Transverse colon (tissue), 4 donors: Measurements from ENCODE around the gene SUSD3. TPM values are rescaled to one million over a fixed set of nuclear protein-coding genes. Genes with fewer than 3 reads are reported as not detected.

Experiments
- DNase-seq: peaks from one replicate; pipeline ENCODE4 v3.0.0-alpha.2; 2019
- H3K27ac ChIP-seq, 4 donors: fragments of 200-600 bp; sonication (generic); 2 replicates each; pipeline ENCODE4 v1.5.1; 2016 to 2018; ENCODE audit warnings: inconsistent platforms in 4 of 4
- H3K27me3 ChIP-seq: fragments of 200-600 bp; sonication (generic); 2 replicates; pipeline ENCODE4 v1.5.1; 2017; ENCODE audit warnings: inconsistent platforms
- H3K36me3 ChIP-seq, 4 donors: fragments of 200-600 bp; sonication (generic); 2 replicates each; pipeline ENCODE4 v1.5.1; 2017 to 2019; ENCODE audit warnings: inconsistent platforms in 4 of 4
- H3K4me1 ChIP-seq, 4 donors: fragments of 200-600 bp; sonication (generic); 2 replicates each; pipeline ENCODE4 v1.5.1; 2017 to 2020; ENCODE audit warnings: inconsistent platforms in 4 of 4
- H3K4me3 ChIP-seq, 4 donors: fragments of 200-600 bp; sonication (generic); 1 replicate in 1 of 4; 2 replicates in 3 of 4; pipeline versions ENCODE4 v1.5.1 to v1.6.1; 2017 to 2019; ENCODE audit warnings: inconsistent platforms in 4 of 4
- H3K9me3 ChIP-seq, 2 donors: fragments of 200-600 bp; sonication (generic); 2 replicates each; pipeline ENCODE4 v1.5.1; 2017 to 2019; ENCODE audit warnings: inconsistent platforms in 2 of 2
- EP300 ChIP-seq: sonication (generic); formaldehyde crosslinking; IDR thresholded peaks from one replicate; pipeline ENCODE4 v1.6.1; 2017; ENCODE audit warnings: antibody characterized with exemption, low read depth
- POLR2A ChIP-seq: fragments of 450-650 bp; IDR thresholded peaks from one replicate; pipeline ENCODE4 v1.6.1; 2016; ENCODE audit warnings: antibody characterized with exemption, mild to moderate bottlenecking, moderate library complexity
- POLR2AphosphoS5 ChIP-seq, 3 donors: sonication (generic); formaldehyde crosslinking; IDR thresholded peaks; one replicate each; pipeline ENCODE4 v1.6.1; 2016; ENCODE audit warnings: antibody characterized with exemption in 3 of 3
- WGBS, 2 donors: methylation state at CpG; one replicate each; pipeline ENCODE4 v1.1.5; 2018; ENCODE audit warnings: low coverage in 1 of 2; 5-methylcytosine and 5-hydroxymethylcytosine counted together
- in situ Hi-C, 4 donors: fragments of 200-750 bp; cut with MboI; loops; one replicate each; pipeline versions ENCODE4 v1.15.0 to v1.15.1; 2017; ENCODE audit warnings: low sequenced_read_pairs in 3 of 4, low pct_ligation_motif_present in 1 of 4, low pct_unique_long_range_greater_than_20kb in 1 of 4
- intact Hi-C: fragments of 100-400 bp; cut with DNase I; formaldehyde crosslinking; loops from one replicate; pipeline ENCODE4 v1.15.1; 2023; ENCODE audit warnings: low total_unique reads
- total RNA-seq, 4 donors: library from RNA; depleted of rRNA; stranded (reverse); fragments of >200 nt; gene quantifications; one replicate each; pipeline ENCODE4 v1.1.0, GENCODE V29; 2016
- TF ChIP-seq, protein P1 (sequence below), 5 experiments: fragments of 200-600 bp in 3 of 5; fragments of 450-650 bp in 2 of 5; sonication (generic) in 3 of 5; IDR thresholded peaks; 1 replicate in 2 of 5; 2 replicates in 3 of 5; pipeline ENCODE4 v1.5.1; 2016 to 2017; ENCODE audit warnings: antibody characterized with exemption in 5 of 5, inconsistent platforms in 3 of 5, mild to moderate bottlenecking in 2 of 5, moderate library complexity in 1 of 5

SUSD3 gene
- total RNA-seq, 4 donors from 2014 or later, result 1.9 to 2.7 TPM; not detected in 2

DNA sequence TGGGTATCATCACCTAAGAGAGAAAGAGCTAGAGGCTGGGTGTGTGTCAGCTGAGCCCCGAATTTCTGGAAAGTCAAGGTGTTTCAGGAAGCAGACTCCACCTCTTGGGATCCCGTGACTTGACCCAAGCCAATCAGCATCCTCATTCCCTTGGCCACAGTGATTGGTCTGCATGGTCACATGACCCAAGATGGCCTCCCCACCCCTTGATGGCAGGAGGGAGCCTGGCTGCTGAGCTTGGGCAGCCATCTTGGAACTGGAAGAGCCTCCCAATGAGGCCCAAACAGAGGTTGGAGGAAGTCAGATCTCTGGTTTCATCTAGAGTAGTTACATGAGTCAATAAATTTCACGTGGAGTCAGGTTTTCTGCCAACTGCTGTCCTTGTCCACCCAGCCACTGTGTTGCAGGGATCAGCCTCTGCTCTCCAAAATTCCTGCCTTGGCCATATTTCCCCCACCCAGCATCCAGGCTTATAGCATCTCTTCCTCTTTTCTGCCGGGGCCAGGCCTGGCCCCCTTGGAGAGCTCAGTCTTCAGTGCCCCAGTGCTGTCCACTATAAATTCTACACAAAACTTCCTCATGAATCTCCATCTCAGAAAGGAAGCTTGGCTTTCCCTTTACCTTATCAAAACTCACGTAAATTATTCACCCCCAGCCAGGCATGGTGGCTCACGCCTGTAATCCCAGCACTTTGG lies 17.2 kb upstream of the SUSD3 start:
- DNase-seq, result no peak
- Histone ChIP-seq H3K27ac (no peak overlapping the region), H3K4me3 (no peak overlapping the region), H3K9me3 (no peaks in the 10 kb centered on the region), H3K4me1 (no peaks in the 10 kb centered on the region), H3K27me3 (no peaks in the 10 kb centered on the region), H3K36me3 (no peaks in the 10 kb centered on the region)
- in situ Hi-C loops (no loop called here), intact Hi-C loops (no loop called here)
- TF ChIP-seq EP300 (no peak), POLR2A (no peak), POLR2AphosphoS5 (IDR thresholded peaks at IDR 0.05) (no peak)
- TF ChIP-seq, protein P1, sequence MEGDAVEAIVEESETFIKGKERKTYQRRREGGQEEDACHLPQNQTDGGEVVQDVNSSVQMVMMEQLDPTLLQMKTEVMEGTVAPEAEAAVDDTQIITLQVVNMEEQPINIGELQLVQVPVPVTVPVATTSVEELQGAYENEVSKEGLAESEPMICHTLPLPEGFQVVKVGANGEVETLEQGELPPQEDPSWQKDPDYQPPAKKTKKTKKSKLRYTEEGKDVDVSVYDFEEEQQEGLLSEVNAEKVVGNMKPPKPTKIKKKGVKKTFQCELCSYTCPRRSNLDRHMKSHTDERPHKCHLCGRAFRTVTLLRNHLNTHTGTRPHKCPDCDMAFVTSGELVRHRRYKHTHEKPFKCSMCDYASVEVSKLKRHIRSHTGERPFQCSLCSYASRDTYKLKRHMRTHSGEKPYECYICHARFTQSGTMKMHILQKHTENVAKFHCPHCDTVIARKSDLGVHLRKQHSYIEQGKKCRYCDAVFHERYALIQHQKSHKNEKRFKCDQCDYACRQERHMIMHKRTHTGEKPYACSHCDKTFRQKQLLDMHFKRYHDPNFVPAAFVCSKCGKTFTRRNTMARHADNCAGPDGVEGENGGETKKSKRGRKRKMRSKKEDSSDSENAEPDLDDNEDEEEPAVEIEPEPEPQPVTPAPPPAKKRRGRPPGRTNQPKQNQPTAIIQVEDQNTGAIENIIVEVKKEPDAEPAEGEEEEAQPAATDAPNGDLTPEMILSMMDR (IDR thresholded peaks at IDR 0.05), result no peak
- 94% methylated on average over 6 of the region's 6 CpGs; no CpG with 5 or more reads in 1 of the 2 donors for WGBS, 2 donors

DNA sequence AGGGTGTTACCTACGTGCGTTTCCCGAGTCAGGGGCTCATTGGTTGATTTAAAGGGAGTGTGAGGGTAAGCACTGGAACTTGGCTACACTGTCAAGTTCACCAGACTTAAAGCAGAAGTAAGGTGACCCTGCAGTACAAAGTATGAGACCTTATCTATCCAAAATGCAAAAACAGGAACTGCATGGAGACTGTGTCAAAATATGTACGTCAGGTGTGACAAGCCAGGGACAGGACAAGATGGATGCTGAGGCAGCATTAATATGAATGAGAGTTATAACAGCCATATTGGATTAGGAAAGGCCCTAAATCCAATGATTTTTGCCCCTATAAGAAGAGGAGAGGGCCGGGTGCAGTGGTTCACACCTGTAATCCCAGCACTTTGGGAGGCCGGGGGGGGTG lies 15.4 kb upstream of the SUSD3 start:
- Histone ChIP-seq H3K4me1 (no peaks in the 10 kb centered on the region), H3K27me3 (no peaks in the 10 kb centered on the region), H3K4me3 (no peak overlapping the region), H3K36me3 (no peaks in the 10 kb centered on the region), H3K9me3 (no peaks in the 10 kb centered on the region), H3K27ac (no peak overlapping the region)
- 88 to 100% methylated on average over 3 to 6 of the region's 6 CpGs for WGBS, 2 donors
- intact Hi-C loops, result no loop called here
- no peak for DNase-seq
- in situ Hi-C loops, result no loop called here
- TF ChIP-seq POLR2A (no peak), POLR2AphosphoS5 (IDR thresholded peaks at IDR 0.05) (no peak), EP300 (no peak)
- TF ChIP-seq, protein P1 (IDR thresholded peaks at IDR 0.05), result no peak

DNA sequence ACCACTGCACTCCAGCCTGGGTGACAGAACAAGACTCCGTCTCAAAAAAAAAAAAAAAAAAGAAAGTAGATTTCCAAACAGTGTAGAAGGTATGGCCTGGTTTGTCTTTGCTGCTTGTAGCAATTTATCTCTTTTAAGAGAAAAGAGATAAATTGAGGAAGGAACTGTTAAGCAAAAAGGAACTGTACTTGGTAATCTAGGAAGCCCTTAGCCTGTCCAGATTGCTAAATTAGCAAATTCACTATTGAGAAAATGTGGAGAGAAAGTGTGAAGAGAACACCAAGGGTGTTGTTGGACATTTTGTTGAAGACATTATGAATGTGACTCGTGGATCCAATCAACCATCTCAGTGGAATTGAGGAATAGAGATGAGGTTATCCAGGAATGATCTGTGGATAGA lies 13.0 kb upstream of the SUSD3 start:
- Histone ChIP-seq H3K36me3 (no peaks in the 10 kb centered on the region), H3K4me3 (no peak overlapping the region), H3K9me3 (no peaks in the 10 kb centered on the region), H3K27me3 (no peaks in the 10 kb centered on the region), H3K27ac (no peak overlapping the region), H3K4me1 (no peaks in the 10 kb centered on the region)
- intact Hi-C loops, result no loop called here
- in situ Hi-C loops, result no loop called here
- 80 to 86% methylated on average over 2 of the region's 2 CpGs for WGBS, 2 donors
- TF ChIP-seq POLR2A (no peak), EP300 (no peak), POLR2AphosphoS5 (IDR thresholded peaks at IDR 0.05) (no peak)
- TF ChIP-seq, protein P1 (IDR thresholded peaks at IDR 0.05), result no peak
- no peak for DNase-seq

DNA sequence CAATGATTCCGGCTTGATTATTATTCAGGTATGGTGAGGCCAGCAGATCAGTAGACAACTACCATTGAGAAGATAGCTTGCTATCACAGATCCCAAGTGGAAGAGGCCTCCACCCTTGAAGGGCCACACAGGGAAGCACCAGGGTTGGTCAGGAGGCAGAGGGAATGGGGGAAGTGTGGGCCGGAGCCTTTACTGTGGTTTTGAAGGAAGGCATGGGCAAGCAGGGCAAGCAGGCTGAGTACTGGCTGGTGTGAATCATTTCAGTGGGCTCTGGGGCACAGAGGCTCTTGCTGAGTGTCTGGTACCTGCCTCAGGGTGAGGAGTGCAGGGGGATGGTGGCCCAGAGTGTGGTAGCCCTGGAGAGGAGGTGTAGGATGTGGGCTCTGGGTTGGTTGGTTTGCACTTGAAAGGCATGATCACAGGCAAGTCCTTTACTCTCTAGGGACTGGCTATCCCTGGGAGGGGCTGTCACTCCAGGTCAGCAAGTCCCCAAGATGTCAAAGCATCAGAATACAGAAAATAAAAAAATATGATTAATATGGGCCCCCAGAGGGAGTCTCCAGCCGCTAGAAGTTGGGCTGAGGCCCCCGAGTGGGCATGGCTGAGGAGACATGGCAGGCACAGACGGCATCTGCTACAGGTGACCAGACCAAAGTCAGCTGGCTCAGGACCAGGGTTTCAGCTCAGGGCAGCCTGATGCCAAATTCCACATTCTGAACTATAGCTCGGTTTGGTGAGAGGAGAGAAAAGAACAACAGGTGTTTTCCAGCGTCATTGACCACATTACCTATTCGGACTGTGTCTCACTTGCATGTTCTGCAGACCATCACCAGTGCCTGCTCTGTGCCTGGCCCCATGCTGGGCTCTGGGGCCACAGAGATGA lies 9.7 kb upstream of the SUSD3 start:
- Histone ChIP-seq H3K4me1 (no peaks in the 10 kb centered on the region), H3K4me3 (no peak overlapping the region), H3K9me3 (no peaks in the 10 kb centered on the region), H3K36me3 (no peaks in the 10 kb centered on the region), H3K27ac (no peak overlapping the region), H3K27me3 (no peaks in the 10 kb centered on the region)
- TF ChIP-seq, protein P1 (IDR thresholded peaks at IDR 0.05), result no peak
- no peak for TF ChIP-seq POLR2AphosphoS5 (IDR thresholded peaks at IDR 0.05)
- no peak for TF ChIP-seq EP300
- no peak for TF ChIP-seq POLR2A
- in situ Hi-C loops (no loop called here), intact Hi-C loops (no loop called here)
- DNase-seq, result no peak
- 90% methylated on average over 8 of the region's 8 CpGs; no CpG with 5 or more reads in 1 of the 2 donors for WGBS, 2 donors
